ENCODE measurements around the gene PTCD3.

PTCD3 gene

GRCh38 chr2:86150502-86150901, 44.5 kb downstream of the PTCD3 start:
- DNase-seq, result no peak

- no peak for DNase-seq
Measured at GRCh38 chr2:86157009-86157556, 51.0 kb downstream of the PTCD3 start.

- no peak for DNase-seq
Measured at GRCh38 chr2:86158286-86158685, 52.3 kb downstream of the PTCD3 start.

- DNase-seq, result no peak
Measured at GRCh38 chr2:86160156-86160952, 54.3 kb downstream of the PTCD3 start.

- DNase-seq, result no peak
Measured at GRCh38 chr2:86170449-86170848, 64.4 kb downstream of the PTCD3 start.

GRCh38 chr2:86171295-86171694, 65.3 kb downstream of the PTCD3 start:
- DNase-seq, result no peak

- DNase-seq, result no peak
Measured at GRCh38 chr2:86172610-86173009, 66.6 kb downstream of the PTCD3 start.

GRCh38 chr2:86174445-86174844, 68.4 kb downstream of the PTCD3 start:
- DNase-seq, result no peak

GRCh38 chr2:86175828-86176227, 69.8 kb downstream of the PTCD3 start:
- DNase-seq, result no peak

GRCh38 chr2:86176597-86176996, 70.6 kb downstream of the PTCD3 start:
- no peak for DNase-seq

GRCh38 chr2:86185517-86186212, 79.6 kb downstream of the PTCD3 start:
- DNase-seq, result no peak

- no peak for DNase-seq
Measured at GRCh38 chr2:86186431-86186830, 80.4 kb downstream of the PTCD3 start.

- no peak for DNase-seq
Measured at GRCh38 chr2:86189782-86190416, 83.9 kb downstream of the PTCD3 start.
